ENCODE results near the gene CLMN. TPM values are rescaled to one million over a fixed set of nuclear protein-coding genes. Genes with fewer than 3 reads are reported as not detected.

Gene CLMN, protein sequence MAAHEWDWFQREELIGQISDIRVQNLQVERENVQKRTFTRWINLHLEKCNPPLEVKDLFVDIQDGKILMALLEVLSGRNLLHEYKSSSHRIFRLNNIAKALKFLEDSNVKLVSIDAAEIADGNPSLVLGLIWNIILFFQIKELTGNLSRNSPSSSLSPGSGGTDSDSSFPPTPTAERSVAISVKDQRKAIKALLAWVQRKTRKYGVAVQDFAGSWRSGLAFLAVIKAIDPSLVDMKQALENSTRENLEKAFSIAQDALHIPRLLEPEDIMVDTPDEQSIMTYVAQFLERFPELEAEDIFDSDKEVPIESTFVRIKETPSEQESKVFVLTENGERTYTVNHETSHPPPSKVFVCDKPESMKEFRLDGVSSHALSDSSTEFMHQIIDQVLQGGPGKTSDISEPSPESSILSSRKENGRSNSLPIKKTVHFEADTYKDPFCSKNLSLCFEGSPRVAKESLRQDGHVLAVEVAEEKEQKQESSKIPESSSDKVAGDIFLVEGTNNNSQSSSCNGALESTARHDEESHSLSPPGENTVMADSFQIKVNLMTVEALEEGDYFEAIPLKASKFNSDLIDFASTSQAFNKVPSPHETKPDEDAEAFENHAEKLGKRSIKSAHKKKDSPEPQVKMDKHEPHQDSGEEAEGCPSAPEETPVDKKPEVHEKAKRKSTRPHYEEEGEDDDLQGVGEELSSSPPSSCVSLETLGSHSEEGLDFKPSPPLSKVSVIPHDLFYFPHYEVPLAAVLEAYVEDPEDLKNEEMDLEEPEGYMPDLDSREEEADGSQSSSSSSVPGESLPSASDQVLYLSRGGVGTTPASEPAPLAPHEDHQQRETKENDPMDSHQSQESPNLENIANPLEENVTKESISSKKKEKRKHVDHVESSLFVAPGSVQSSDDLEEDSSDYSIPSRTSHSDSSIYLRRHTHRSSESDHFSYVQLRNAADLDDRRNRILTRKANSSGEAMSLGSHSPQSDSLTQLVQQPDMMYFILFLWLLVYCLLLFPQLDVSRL
- total RNA-seq (2022) (104 and 111 TPM in 2 replicates), Bru-seq, nascent RNA (percentile 91 among the genes with signal in this experiment), BruChase-seq, experiment 1, labeled RNA remaining after a 6-hour chase (percentile 92 among the genes with signal in this experiment), BruChase-seq, experiment 2, labeled RNA remaining after a 2-hour chase (percentile 92 among the genes with signal in this experiment)
- long read RNA-seq, full-length matches to known transcripts: 21 of 56 reads
- long read RNA-seq, partial matches to known transcripts: 11 of 56 reads
- long read RNA-seq, other reads (novel, unspliced or antisense): 24 of 56 reads

DNA sequence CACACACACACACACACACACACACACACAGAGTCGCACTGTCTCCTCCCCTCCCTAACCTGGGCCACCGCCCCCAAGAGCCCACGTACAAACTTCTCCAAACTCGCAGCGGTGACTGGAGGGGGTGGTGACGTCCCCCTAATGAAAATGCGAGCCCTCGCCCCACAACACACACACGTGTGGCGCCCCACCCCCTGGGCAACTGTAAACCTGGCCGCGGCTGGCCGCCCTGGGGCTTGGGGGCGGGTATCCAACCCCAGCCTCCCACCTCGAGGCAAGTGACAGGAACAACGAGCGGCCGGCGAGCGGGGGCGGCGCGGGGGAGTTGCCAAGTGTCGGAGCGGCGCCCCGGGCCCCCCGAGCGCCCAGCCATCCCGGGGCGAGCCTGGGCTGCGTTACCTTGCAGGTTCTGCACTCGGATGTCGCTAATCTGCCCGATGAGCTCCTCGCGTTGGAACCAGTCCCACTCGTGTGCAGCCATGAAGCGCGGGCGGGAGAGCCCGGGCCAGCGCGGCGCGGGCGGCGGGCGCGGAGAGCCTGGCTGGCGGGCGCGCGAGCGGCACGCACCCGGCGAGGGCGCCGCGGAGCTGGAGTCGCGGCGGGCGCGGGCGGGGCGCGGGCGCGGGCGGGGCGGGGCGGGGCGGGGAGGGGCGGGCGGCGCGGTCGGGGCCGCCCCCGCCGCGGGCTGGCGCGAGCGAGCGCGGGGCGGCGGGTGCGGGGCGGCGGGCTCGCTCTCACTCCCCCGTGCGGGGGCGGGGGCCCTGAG is at the start of gene CLMN:
Gene CLMN (minus strand): TSS at position 597 of the 766 bp plus-strand sequence. CDS start 116 bp downstream, at position 481.
- no peak for TF ChIP-seq CTCF (IDR thresholded peaks at IDR 0.05; ENCODE audit: unreplicated experiment)
- Mint-ChIP-seq H3K4me1 (ENCODE audit: low read depth, unreplicated experiment) (peaks cover 63% of the 10 kb centered on the region), H3K27me3 (ENCODE audit: unreplicated experiment) (no peaks in the 10 kb centered on the region), H3K27ac (ENCODE audit: unreplicated experiment) (peak within 1 kb of the TSS; percentile 87), H3K36me3 (ENCODE audit: insufficient read depth, unreplicated experiment) (peaks cover 42% of the 10 kb centered on the region), H3K9me3 (ENCODE audit: low read depth, unreplicated experiment) (no peaks in the 10 kb centered on the region), H3K4me3 (ENCODE audit: low read depth, unreplicated experiment) (peak within 1 kb of the TSS; percentile 97)
- intact Hi-C loops (cut with micrococcal nuclease; ENCODE audit: unreplicated experiment): loop anchor here (2.0 to 10.0 kb wide), 3 partner anchors 55 to 125 kb away; no protein-coding TSS in a partner anchor
- CTCF ChIA-PET: interaction anchor here (1.1 kb wide), 1 partner anchor 21 kb away, joined by 5 read pairs; no protein-coding TSS in a partner anchor
- BruUV-seq (replicated peaks): no TSS peak
- peak; percentile 64 for DNase-seq

GRCh38 chr14:95365401-95365800 is 45.7 kb upstream of the CLMN start:
- no TSS peak for BruUV-seq (replicated peaks)
- CTCF ChIA-PET: no interaction called here
- peaks cover 15% of the 10 kb centered on the region for H3K4me1 Mint-ChIP-seq (ENCODE audit: low read depth, unreplicated experiment)

GRCh38 chr14:95364481-95365209 is 44.9 kb upstream of the CLMN start:
- intact Hi-C loops (cut with micrococcal nuclease; ENCODE audit: unreplicated experiment): loop anchor here (5.0 kb wide), 1 partner anchor 182 kb away; no protein-coding TSS in a partner anchor
- Mint-ChIP-seq H3K4me3 (ENCODE audit: low read depth, unreplicated experiment) (no peak overlapping the region), H3K27ac (ENCODE audit: unreplicated experiment) (no peak overlapping the region), H3K4me1 (ENCODE audit: low read depth, unreplicated experiment) (peaks cover 15% of the 10 kb centered on the region), H3K36me3 (ENCODE audit: insufficient read depth, unreplicated experiment) (no peaks in the 10 kb centered on the region), H3K27me3 (ENCODE audit: unreplicated experiment) (no peaks in the 10 kb centered on the region), H3K9me3 (ENCODE audit: low read depth, unreplicated experiment) (no peaks in the 10 kb centered on the region)
- no peak for TF ChIP-seq CTCF (IDR thresholded peaks at IDR 0.05; ENCODE audit: unreplicated experiment)
- DNase-seq: no peak
- CTCF ChIA-PET: interaction anchor here (0.6 kb wide), 1 partner anchor 186 kb away, joined by 4 read pairs; no protein-coding TSS in a partner anchor
- BruUV-seq (replicated peaks): no TSS peak

More at GRCh38 chr14:95365401-95365800, 45.7 kb upstream of the CLMN start:
- H3K9me3 Mint-ChIP-seq (ENCODE audit: low read depth, unreplicated experiment): no peaks in the 10 kb centered on the region
- H3K27ac Mint-ChIP-seq (ENCODE audit: unreplicated experiment): no peak overlapping the region
- intact Hi-C loops (cut with micrococcal nuclease; ENCODE audit: unreplicated experiment): no loop called here
- H3K4me3 Mint-ChIP-seq (ENCODE audit: low read depth, unreplicated experiment): no peak overlapping the region
- TF ChIP-seq CTCF (IDR thresholded peaks at IDR 0.05; ENCODE audit: unreplicated experiment): no peak
- no peaks in the 10 kb centered on the region for H3K27me3 Mint-ChIP-seq (ENCODE audit: unreplicated experiment)
- H3K36me3 Mint-ChIP-seq (ENCODE audit: insufficient read depth, unreplicated experiment): no peaks in the 10 kb centered on the region
- DNase-seq: no peak

All from Calu3 (cell line).